Heart left ventricle (tissue), 16 donors: ENCODE data around the gene SRBD1. TPM values are rescaled to one million over a fixed set of nuclear protein-coding genes. Genes with fewer than 3 reads are reported as not detected.

ENCODE experiments used
- ATAC-seq, 4 donors: fragments of 200-7000 bp; cut with Tn5 transposase; one replicate each; pipeline ENCODE4 v1.9.1; 2020 to 2022; ENCODE audit warnings: moderate library complexity in 4 of 4, mild to moderate bottlenecking in 3 of 4, moderate number of reproducible peaks in 1 of 4
- DNase-seq, 5 donors: peaks; one replicate each; pipeline ENCODE4 v3.0.0-alpha.2; 2020
- H3K27ac ChIP-seq, 12 donors: fragments of 200-600 bp; sonication (generic) in 4 of 12; one replicate each; pipeline versions ENCODE4 v1.5.0 to v1.8.0; 2016 to 2022; ENCODE audit warnings: mild to moderate bottlenecking in 2 of 12
- H3K27me3 ChIP-seq, 9 donors: fragments of 200-600 bp; sonication (generic) in 2 of 9; one replicate each; pipeline versions ENCODE4 v1.5.1 to v1.8.0; 2016 to 2022; ENCODE audit warnings: mild to moderate bottlenecking in 3 of 9
- H3K36me3 ChIP-seq, 9 donors: fragments of 200-600 bp; sonication (generic) in 2 of 9; one replicate each; pipeline versions ENCODE4 v1.5.0 to v1.8.0; 2018 to 2022; ENCODE audit warnings: mild to moderate bottlenecking in 2 of 9
- H3K4me1 ChIP-seq, 12 donors: fragments of 200-600 bp; sonication (generic) in 4 of 12; one replicate each; pipeline versions ENCODE4 v1.5.0 to v1.8.0; 2016 to 2022; ENCODE audit warnings: mild to moderate bottlenecking in 3 of 12
- H3K4me3 ChIP-seq, 12 donors: fragments of 200-600 bp; sonication (generic) in 4 of 12; one replicate each; pipeline versions ENCODE4 v1.5.0 to v1.8.0; 2017 to 2022; ENCODE audit warnings: mild to moderate bottlenecking in 9 of 12, moderate library complexity in 4 of 12
- H3K9me3 ChIP-seq, 12 donors: fragments of 200-600 bp; sonication (generic) in 4 of 12; one replicate each; pipeline versions ENCODE4 v1.5.0 to v1.8.0; 2016 to 2022; ENCODE audit warnings: mild to moderate bottlenecking in 1 of 12
- CTCF ChIP-seq, 12 donors: fragments of 200-600 bp; sonication (generic) in 4 of 12; IDR thresholded peaks; one replicate each; pipeline versions ENCODE4 v1.5.0 to v1.8.0; 2018 to 2022; ENCODE audit warnings: antibody characterized with exemption in 12 of 12, mild to moderate bottlenecking in 5 of 12
- POLR2A ChIP-seq, 2 donors: fragments of 450-650 bp; IDR thresholded peaks; one replicate each; pipeline ENCODE4 v1.6.1; 2017; ENCODE audit warnings: antibody characterized with exemption in 2 of 2, mild to moderate bottlenecking in 2 of 2, moderate library complexity in 2 of 2
- whole genome bisulfite sequencing, 4 donors: extraction: QIAGEN DNeasy Blood & Tissue Kit in 2 of 4; methylation state at CpG; one replicate each; pipeline versions ENCODE4 v1.1.5 to v1.1.7; 2013 to 2018; 5-methylcytosine and 5-hydroxymethylcytosine counted together
- intact Hi-C, 10 donors: fragments of 100-400 bp; cut with DNase I; formaldehyde crosslinking; loops; one replicate each; pipeline versions ENCODE4 v1.11.1 to v1.14.2; 2022
- long read RNA-seq, 3 donors: library from polyadenylated mRNA; unstranded; transcript quantifications; one replicate each; pipeline ENCODE4 v2.0.0, GENCODE V29; 2020 to 2021
- polyA plus RNA-seq, 2 donors: library from polyadenylated mRNA; stranded (reverse); fragments of 200-250 nt; gene quantifications; one replicate each; pipeline ENCODE4 v1.2.3, GENCODE V29; 2013
- total RNA-seq, 9 donors: library from RNA; depleted of rRNA in 2 of 9; stranded (reverse); fragments of >200 nt in 2 of 9; fragmentation: NEBNext Ultra II Directional in 3 of 9; extraction: Animal tissue kit (Norgen Biotek cat#: 25700) in 3 of 9; gene quantifications; one replicate each; pipeline versions ENCODE4 v1.1.0 to v1.2.4, GENCODE V29; 2016 to 2023
- donor health status: ischemic (EF 13 %, LVEDD 7.1; RV severe dilation, severe dysfunction).
- donor health status: healthy with polysubstance abuse.
- donor health status: DM: no; HTN: yes; CAD: no.
- donor health status: DM: no; HTN: no; CAD: no.
- donor health status: ischemic (EF 25% LVEDD 6.9; RV normal size, moderate dysfunction).
- donor health status: ischemic (EF 25% LVEDD 5.7; RV mildly dilated, moderate dysfunction).
- donor health status: healthy.
- donor health status: DM: yes; HTN: yes; CAD: no.
- donor health status: ischemic (EF 35%, LVEDD 5.7; RV mildly dilated, moderate dysfunction).
- donor health status: nonischemic (EF 11% LVEDD 7.7; RV severe dilation, severe dysfunction).
- donor health status: DM: yes; HTN: yes; CAD: no.
- donor health status: PGD.
- donor health status: ischemic (EF 29% LVEDD 5.4; RV normal size, mild dysfunction).
- donor health status: nonischemic (EF 23%, LVEDD 6.1; RV moderate dilation, normal function).

Gene SRBD1
- total RNA-seq: 10 to 100 TPM in 6 of 9 donors, 1 to 10 TPM in 3; 4.6 to 16.9 (median 11.2) TPM
- 1 to 10 TPM; 3.0 to 3.8 TPM for polyA plus RNA-seq
- long read RNA-seq, donor 1, transcript SRBD1-201 (21 exons, 3,681 nt): major isoform, 13 of 23 reads
- long read RNA-seq, donor 1, partial matches to known transcripts: 2 of 23 reads
- long read RNA-seq, donor 1, other reads (novel, unspliced or antisense): 8 of 23 reads
- long read RNA-seq, donor 2, transcript SRBD1-201 (21 exons, 3,681 nt): major isoform, 10 of 19 reads
- long read RNA-seq, donor 2, partial matches to known transcripts: 3 of 19 reads
- long read RNA-seq, donor 2, other reads (novel, unspliced or antisense): 6 of 19 reads
- long read RNA-seq, donor 3, transcript SRBD1-201 (21 exons, 3,681 nt): major isoform, 10 of 17 reads
- long read RNA-seq, donor 3, partial matches to known transcripts: 2 of 17 reads
- long read RNA-seq, donor 3, other reads (novel, unspliced or antisense): 5 of 17 reads

GRCh38 chr2:45611020-45611859 is at the start of gene SRBD1:
Gene SRBD1 (minus strand): TSS chr2:45611267. CDS start chr2:45605441, 5,826 bp downstream.
- DNase-seq: peak; percentile 92 to 98 (median 96)
- WGBS, 4 donors: 3 to 5% (median 3%) methylated on average over 30 to 44 of the region's 44 CpGs
- intact Hi-C loops: loop anchor here in 1 of 10 donors (2.0 kb wide), 1 partner anchor 26 kb away; no protein-coding TSS in a partner anchor

DNA sequence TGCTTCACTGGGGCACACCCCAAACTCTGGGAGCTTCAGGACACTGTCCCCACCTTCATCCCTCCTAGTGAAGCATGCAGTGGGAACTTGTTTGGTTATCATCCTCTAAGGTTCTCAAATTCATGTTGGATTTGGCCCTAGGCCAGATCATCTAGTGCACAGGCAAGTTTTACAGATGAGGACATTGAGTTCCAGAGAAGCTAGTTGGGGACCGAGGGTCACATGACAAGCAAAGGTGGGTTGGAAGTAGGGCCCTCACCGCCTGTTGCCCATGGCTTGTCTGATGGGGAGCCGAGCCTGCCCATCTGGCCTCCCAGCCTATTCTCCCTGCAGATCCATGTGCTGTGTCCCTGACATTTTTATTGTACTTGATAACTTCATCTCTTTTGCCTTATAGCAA is 43.2 kb upstream of the SRBD1 start:
- Histone ChIP-seq H3K27me3 (no peaks in the 10 kb centered on the region), H3K4me1 (peaks cover 3 to 33% (median 24%) of the 10 kb centered on the region in 12 donors), H3K27ac (no peak overlapping the region), H3K36me3 (no peaks in the 10 kb centered on the region), H3K4me3 (no peak overlapping the region), H3K9me3 (no peaks in the 10 kb centered on the region)
- no peak for DNase-seq
- WGBS, 4 donors: 77 to 86% (median 82%) methylated on average over 3 of the region's 3 CpGs
- no peak for TF ChIP-seq POLR2A (IDR thresholded peaks at IDR 0.05)
- no peak for TF ChIP-seq CTCF (IDR thresholded peaks at IDR 0.05)
- intact Hi-C loops: loop anchor here in 3 of 10 donors (1.0 to 5.0 kb wide), 5 partner anchors 20 to 228 kb away; no protein-coding TSS in a partner anchor
- ATAC-seq: no peak

More at GRCh38 chr2:45611020-45611859, at the start of gene SRBD1:
- TF ChIP-seq POLR2A (IDR thresholded peaks at IDR 0.05) (peak in 1 of 2 donors; percentile 66), CTCF (IDR thresholded peaks at IDR 0.05) (peak in 2 of 12 donors; percentile 2 to 18)
- H3K4me3 ChIP-seq: peak within 1 kb of the TSS; percentile 64 to 89 (median 78)
- peak within 1 kb of the TSS; percentile 51 to 95 (median 90) for H3K27ac ChIP-seq
- H3K4me1 ChIP-seq: peaks cover 0 to 22% (median 13%) of the 10 kb centered on the region in 12 donors
- ATAC-seq: peak; percentile 97 to 98 (median 98)
- H3K27me3 ChIP-seq: no peaks in the 10 kb centered on the region
- H3K36me3 ChIP-seq: no peaks in the 10 kb centered on the region
- no peaks in the 10 kb centered on the region for H3K9me3 ChIP-seq

- H3K27ac ChIP-seq: peak overlapping the region in 3 of 12 donors; percentile 44 to 100 (median 98)
- ATAC-seq: no peak
- H3K4me1 ChIP-seq: peaks cover 4 to 42% (median 33%) of the 10 kb centered on the region in 12 donors
Measured at GRCh38 chr2:45653122-45653913, 42.3 kb upstream of the SRBD1 start.

More at GRCh38 chr2:45653122-45653913, 42.3 kb upstream of the SRBD1 start:
- WGBS, 4 donors: 79 to 82% (median 81%) methylated on average over 5 of the region's 5 CpGs
- no peak for DNase-seq
- H3K9me3 ChIP-seq: no peaks in the 10 kb centered on the region
- TF ChIP-seq CTCF (IDR thresholded peaks at IDR 0.05) (no peak), POLR2A (IDR thresholded peaks at IDR 0.05) (no peak)
- no peaks in the 10 kb centered on the region for H3K36me3 ChIP-seq
- intact Hi-C loops: loop anchor here in 3 of 10 donors (5.0 kb wide), 4 partner anchors 54 to 229 kb away; no protein-coding TSS in a partner anchor
- H3K4me3 ChIP-seq: peak overlapping the region in 10 of 12 donors; percentile 63 to 95 (median 84)
- no peaks in the 10 kb centered on the region for H3K27me3 ChIP-seq
